Fibroblast of lung (primary cell): ENCODE measurements around the gene USP6.

Experiments used
- EZH2 ChIP-seq: IDR thresholded peaks from 2 replicates; pipeline ENCODE4 v1.5.1; 2012; ENCODE audit warnings: low read length, control low read depth, mild to moderate bottlenecking; ENCODE audit errors: missing control alignments
- TF ChIP-seq, protein P1 (sequence below), 2 donors: IDR thresholded peaks in 1 of 2; conservative IDR thresholded peaks in 1 of 2; 1 replicate in 1 of 2; 2 replicates in 1 of 2; pipeline ENCODE4 v1.5.1; 2011 to 2012; ENCODE audit warnings: low read length in 2 of 2, control low read depth in 1 of 2, inconsistent platforms in 1 of 2, low read depth in 1 of 2, mild to moderate bottlenecking in 1 of 2

DNA sequence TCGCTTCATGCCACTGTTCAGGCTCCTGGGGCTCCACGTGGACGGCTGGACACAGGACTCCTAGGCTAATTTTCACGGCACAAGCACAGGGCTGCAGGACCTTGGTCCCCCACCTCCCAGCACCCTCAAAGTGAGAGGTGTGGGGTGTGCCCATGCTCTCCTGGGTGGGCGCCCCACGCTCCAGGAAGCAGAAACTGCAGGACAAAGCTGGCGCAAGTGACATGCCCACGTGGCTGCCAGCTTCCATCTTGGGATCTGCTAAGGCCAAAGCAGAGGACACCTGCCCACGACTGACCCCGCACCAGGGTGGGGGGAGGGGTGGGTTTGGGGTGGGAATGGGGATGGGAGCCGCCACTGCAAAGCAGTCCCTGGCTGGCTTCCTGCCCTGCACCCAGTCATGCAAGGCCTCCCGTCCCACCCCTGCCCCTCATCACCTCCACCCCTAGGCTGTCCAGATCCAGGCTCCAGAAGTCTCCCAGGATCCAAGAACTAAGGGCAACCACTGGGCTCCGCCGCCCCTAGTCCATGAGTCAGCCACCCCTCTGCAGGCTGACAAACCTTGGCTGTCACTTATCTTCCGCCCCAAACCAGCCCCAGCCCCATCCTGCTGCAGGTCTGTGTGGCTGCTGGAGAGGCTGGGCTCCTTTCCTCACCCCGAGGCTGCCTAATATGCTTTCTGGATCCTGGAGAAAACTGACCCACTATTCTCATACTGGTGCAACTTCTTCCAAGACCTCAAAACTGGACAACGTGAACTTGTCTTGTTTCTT, 11.1 kb downstream of the USP6 start:
- TF ChIP-seq, protein P1, sequence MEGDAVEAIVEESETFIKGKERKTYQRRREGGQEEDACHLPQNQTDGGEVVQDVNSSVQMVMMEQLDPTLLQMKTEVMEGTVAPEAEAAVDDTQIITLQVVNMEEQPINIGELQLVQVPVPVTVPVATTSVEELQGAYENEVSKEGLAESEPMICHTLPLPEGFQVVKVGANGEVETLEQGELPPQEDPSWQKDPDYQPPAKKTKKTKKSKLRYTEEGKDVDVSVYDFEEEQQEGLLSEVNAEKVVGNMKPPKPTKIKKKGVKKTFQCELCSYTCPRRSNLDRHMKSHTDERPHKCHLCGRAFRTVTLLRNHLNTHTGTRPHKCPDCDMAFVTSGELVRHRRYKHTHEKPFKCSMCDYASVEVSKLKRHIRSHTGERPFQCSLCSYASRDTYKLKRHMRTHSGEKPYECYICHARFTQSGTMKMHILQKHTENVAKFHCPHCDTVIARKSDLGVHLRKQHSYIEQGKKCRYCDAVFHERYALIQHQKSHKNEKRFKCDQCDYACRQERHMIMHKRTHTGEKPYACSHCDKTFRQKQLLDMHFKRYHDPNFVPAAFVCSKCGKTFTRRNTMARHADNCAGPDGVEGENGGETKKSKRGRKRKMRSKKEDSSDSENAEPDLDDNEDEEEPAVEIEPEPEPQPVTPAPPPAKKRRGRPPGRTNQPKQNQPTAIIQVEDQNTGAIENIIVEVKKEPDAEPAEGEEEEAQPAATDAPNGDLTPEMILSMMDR (conservative IDR thresholded peaks at IDR 0.05 in 1 of 2, IDR thresholded peaks at IDR 0.05 in 1 of 2; ENCODE audit: low read depth in 1 of 2, low read length in 2 of 2) = no peak
- TF ChIP-seq EZH2 = no peak
